LoVo (cell line): ENCODE measurements around the gene ANXA2.
"Not testable (repeated sequence)": the region's sequence is repeated elsewhere in the genome, so short reads cannot be mapped to it uniquely, and the experiment has no call there.

Source experiments
- DNase-seq: peaks from one replicate; pipeline ENCODE4 v3.0.0-alpha.2; 2016; ENCODE audit warnings: low spot score

The ANXA2 gene

DNA sequence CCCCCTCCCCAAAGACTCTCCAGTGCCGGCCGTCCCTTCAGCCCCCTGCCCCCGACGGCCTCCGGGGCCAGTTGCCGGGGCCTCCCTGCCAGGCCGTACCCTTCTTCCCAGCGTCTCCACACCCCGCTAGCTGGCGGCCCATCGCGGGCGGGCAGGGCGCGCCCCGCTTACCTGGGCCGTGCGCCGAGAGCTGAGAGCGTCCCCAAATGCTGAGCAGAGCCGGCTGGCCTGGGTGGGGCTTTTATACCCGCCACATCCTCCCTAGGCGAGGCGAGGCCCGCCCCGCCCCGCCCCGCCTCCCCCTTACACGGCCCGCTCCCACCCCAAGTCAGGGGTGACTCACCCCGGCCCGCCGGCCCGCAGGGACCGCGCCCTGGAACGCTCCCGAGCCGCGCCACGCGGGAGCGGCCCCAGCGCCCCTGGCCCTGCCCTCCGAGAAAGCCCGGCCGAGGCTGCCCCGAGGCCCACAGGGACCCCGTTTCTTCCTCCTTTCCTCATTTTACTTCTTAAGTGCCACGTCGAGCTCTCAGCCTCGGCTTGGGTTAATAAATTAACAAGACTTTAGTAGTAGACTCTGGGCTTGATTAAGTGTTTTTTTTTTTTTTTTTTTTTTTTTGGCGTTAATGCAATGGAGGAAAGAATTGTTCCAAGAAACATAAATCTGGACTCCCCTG is at the start of gene ANXA2:
ANXA2 (minus strand) TSS at position 215 of the 674 bp plus-strand sequence. CDS start 11,911 bp downstream, outside the sequence.
- peak; percentile 95 for DNase-seq

DNA sequence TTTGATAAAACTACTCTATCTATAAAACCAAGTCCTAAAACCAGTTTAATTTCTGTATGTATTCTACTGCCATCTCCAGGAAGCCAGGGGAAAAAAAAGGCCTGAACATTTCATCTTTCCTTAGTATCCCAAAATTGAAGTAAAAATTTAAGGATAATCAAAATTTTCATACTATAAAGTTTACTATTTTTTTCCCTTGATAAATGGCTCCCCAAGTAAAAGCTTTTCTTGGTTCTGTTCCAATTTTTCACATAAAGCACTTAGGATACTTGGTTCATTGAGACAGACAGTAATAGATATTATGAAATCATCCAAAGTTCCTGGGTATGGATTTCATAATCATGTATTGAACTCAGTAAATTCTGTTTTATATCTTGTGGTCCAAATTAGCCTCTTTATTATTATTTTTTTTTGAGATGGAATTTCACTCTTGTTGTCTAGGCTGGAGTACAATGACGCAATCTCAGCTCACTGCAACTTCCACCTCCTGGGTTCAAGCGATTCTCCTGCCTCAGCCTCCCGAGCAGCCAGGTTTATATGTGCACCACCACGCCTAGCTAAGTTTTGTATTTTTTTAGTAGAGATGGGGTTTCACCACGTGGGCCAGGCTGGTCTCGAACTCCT is 46.6 kb upstream of the ANXA2 start:
- peak; percentile 39 for DNase-seq

- DNase-seq, result no peak
Measured at GRCh38 chr15:60442763-60443162, 45.0 kb upstream of the ANXA2 start.

GRCh38 chr15:60442031-60442650 is 44.4 kb upstream of the ANXA2 start:
- DNase-seq, result no peak

- DNase-seq, result peak; percentile 33
Measured at GRCh38 chr15:60441331-60441730, 43.5 kb upstream of the ANXA2 start.

- DNase-seq, result no peak
Measured at GRCh38 chr15:60438646-60439045, 40.9 kb upstream of the ANXA2 start.

DNA sequence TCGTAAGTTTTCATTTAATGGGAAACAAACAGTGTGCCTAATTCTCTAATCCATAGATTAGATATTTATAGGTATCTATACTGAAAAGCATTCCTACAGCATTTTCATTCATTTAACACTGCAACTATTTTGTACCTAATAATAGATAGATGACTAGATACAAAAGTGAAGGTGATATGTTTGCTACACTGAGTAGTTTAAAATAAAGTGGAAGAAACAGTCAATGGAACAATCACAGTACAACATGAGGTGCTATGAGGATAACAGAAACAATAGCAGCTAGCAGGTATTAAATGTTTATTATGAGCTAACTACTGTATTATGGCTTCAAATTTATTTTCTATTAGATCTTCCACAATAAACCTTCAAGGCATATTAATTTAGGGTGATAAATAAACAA is 31.1 kb upstream of the ANXA2 start:
- no peak for DNase-seq

- no peak for DNase-seq
Measured at GRCh38 chr15:60426870-60427508, 29.2 kb upstream of the ANXA2 start.

DNA sequence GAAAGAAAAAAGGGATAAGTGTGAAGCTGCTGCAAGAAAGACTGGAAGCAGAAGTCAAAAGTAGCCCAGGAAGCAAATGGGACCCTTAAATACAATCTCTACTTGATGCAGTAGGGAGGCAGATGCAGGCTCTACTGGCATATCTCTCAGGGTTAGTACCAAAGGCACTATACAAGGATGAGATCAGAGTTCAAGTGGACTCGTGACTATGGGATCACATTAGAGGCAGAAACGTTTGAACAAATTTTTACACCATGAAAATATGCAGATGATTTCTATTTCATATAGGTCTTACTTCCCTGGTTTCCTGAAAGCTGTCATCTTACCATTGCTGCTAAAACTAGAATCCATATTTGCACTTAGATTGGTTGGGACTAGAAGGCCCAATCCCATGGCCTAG is 27.7 kb upstream of the ANXA2 start:
- DNase-seq, result no peak

DNA sequence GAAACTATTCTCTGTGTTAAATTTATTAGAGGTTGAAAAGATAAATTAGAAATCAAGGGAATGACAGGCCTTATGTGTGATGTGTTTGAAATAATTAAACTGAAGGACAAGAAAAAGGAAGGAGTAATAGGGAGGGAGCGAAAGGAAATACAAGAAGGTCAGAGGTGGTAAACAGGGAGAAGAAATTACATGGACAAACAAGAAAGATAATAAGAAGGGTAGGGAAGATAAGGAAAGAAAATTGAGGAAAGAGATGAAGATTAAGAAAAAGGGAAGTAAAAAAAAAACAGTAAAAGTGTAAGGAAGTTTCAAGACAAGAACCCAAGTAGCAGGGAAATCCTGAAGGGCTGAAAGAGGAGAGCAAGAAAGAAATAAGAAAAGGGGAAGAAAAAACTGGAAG is 26.2 kb upstream of the ANXA2 start:
- DNase-seq, result no peak

DNA sequence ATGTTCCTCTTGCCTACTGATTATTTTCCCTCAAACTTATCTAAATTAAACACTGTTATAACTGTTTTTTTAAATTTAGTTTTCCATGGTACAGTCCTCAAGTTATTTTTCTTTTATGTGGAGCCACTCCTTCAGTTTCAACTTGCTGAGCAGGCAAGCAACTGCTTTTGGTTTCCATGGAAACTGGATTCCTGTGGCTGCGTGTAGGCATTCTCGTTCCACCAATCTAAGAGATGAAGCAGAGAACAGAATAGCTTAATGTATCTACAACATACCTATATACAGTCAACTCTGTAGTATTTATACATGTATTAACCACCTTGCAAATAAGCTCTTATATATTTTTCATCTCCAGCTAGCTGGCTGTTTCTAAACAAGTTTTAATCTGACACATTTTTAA is 25.8 kb upstream of the ANXA2 start:
- DNase-seq, result peak; percentile 76

- no peak for DNase-seq
Measured at GRCh38 chr15:60421544-60421943, 23.8 kb upstream of the ANXA2 start.

GRCh38 chr15:60420203-60420716 is 22.5 kb upstream of the ANXA2 start:
- DNase-seq, result no peak

GRCh38 chr15:60419753-60420152 is 22.0 kb upstream of the ANXA2 start:
- no peak for DNase-seq

DNA sequence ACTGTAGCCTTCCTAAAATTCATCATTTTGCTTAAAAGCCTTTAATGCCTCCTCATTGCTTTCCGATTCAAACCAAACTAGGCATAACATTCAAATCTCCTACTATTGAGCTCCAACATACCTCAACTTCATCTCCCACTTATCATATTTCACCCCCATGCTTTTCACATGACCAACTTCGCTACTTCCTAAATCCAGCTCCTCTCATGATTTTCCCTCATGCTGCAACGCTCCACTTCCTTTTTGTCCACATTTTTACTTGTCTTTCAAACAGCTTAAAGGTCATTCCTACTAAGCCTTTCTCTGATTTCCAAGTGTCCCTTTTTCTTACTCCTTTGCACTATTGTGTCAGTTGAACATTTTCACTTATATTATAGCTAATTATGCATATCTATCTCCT is 20.3 kb upstream of the ANXA2 start:
- DNase-seq, result no peak

DNA sequence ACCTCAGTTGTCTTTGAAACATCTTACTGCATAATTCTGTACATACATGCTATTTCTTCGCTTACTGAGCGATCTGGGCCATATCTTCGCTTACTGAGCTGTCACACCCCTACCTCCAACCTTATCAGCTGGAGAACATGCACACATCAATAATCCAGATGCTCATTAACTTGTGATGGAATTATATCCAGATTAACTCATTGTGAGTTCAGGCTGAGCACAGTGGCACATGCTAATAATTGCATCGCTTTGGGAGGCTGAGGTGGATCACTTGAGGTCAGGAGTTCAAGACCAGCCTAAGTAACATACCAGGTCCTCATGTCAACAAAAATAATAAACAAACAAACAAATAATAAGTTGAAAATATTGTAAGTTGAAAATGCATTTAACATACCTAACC is 19.3 kb upstream of the ANXA2 start:
- no peak for DNase-seq

DNA sequence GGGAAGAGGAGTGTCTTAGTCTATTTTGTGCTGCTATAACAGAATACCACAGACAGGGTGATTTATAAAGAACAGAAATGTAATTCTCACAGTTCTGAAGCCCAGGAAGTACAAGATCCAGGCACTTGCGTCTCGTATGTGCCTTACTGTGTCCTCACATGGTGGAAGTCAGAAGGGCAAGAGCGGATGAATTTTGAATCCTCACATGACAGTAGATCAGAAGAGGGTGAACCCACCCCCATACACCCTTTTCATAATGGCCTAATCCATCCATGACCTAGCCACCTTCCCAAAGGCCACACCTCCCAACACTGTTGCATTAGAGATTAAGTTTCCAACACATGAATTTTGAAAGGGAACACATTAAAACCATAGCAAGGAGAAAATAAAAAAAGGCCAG is 18.7 kb upstream of the ANXA2 start:
- no peak for DNase-seq

- peak; percentile 66 for DNase-seq
Measured at GRCh38 chr15:60414016-60414682, 16.4 kb upstream of the ANXA2 start.

GRCh38 chr15:60413231-60413824 is 15.5 kb upstream of the ANXA2 start:
- DNase-seq, result no peak

- DNase-seq, result not testable (repeated sequence)
Measured at GRCh38 chr15:60412807-60413206, 15.0 kb upstream of the ANXA2 start.

DNA sequence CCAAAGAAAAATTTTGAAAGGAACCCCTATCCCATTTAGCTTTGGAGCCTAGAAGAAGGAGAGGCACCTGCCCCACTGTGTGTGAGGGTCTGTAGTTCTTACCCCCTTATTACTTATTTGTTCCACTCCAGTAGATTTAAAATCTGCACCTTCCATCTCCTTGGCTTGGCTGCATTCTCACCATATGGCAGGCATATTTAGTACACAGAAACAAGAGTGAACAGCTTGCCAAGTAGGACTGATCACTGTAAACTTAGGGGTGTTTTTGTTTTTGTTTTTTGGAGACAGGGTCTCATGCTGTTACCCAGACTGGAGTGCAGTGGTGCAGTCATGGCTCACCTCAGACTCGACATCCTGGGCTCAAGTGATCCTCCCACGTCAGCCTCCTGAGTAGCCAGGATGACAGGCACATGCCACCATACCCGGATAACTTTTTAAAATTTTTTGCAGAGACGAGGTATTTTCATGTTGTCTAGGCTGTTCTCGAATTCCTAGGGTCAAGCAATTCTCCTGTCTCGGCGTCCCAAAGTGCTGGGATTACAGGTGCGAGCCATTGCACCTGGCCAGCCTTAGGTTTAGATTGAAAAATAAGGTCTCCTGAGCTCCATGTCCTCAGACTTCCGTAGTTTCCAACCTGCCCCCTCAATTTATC is 14.1 kb upstream of the ANXA2 start:
- no peak for DNase-seq
